Measurements from ENCODE around the gene ENKD1. TPM values are rescaled to one million over a fixed set of nuclear protein-coding genes. Genes with fewer than 3 reads are reported as not detected.

The ENKD1 gene
- total and polyA plus RNA-seq, 2 experiments from 2014 or later, result 10.2 to 16.0 TPM

DNA sequence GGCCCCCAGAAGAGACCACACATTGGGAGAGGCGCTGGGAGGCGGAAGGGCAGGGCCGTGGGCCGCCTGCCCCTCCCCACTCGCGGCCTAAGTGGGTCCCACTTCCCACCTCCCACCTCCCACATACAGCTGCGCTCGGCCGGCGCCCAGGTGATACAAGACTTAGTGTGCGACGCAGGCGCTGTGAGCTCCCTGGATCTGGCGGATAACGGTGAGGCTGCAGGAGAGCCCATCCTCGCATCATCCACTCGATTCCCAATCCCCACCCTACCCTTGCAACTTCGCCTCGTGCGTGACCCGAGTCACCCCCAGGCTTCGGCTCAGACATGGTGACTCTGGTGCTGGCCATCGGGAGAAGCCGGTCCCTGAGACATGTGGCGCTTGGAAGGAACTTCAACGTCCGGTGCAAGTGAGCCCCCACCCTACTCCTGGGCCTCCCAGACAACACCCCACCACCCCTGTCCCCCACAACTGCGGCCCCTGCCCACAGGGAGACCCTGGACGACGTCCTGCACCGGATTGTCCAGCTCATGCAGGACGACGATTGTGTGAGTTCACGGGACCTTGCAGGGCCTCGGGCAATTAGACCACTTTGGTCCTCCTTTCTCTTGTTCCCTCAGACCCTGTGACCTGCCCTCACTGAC, 17.7 kb downstream of the ENKD1 start:
- no peak overlapping the region for H3K4me2 ChIP-seq
- DNase-seq (ENCODE audit: low spot score), result no peak
- H3K9me2 ChIP-seq (replicated peaks; ENCODE audit: insufficient read depth), result no peaks in the 10 kb centered on the region
- H3K9me3 ChIP-seq (ENCODE audit: low read depth), result no peaks in the 10 kb centered on the region
- H4K20me1 ChIP-seq (ENCODE audit: insufficient read depth, poor library complexity, severe bottlenecking), result no peaks in the 10 kb centered on the region
- H3K4me1 ChIP-seq (ENCODE audit: insufficient read depth), result peaks cover 7% of the 10 kb centered on the region
- no peaks in the 10 kb centered on the region for H3K36me3 ChIP-seq (replicated peaks; ENCODE audit: insufficient read depth, low read depth)
- WGBS (ENCODE audit: low lambda C conversion rate, missing lambda C conversion rate), result 90% methylated on average over 32 of the region's 35 CpGs
- no peak overlapping the region for H3K27ac ChIP-seq
- H3K27me3 ChIP-seq, result peaks cover 44% of the 10 kb centered on the region
- TF ChIP-seq EZH2 (IDR thresholded peaks at IDR 0.05; ENCODE audit: borderline replicate concordance), result no peak
- no peak for TF ChIP-seq EZH2phosphoT487 (IDR thresholded peaks at IDR 0.05; ENCODE audit: low read depth, severe bottlenecking, unreplicated experiment)
- TF ChIP-seq, protein P1, sequence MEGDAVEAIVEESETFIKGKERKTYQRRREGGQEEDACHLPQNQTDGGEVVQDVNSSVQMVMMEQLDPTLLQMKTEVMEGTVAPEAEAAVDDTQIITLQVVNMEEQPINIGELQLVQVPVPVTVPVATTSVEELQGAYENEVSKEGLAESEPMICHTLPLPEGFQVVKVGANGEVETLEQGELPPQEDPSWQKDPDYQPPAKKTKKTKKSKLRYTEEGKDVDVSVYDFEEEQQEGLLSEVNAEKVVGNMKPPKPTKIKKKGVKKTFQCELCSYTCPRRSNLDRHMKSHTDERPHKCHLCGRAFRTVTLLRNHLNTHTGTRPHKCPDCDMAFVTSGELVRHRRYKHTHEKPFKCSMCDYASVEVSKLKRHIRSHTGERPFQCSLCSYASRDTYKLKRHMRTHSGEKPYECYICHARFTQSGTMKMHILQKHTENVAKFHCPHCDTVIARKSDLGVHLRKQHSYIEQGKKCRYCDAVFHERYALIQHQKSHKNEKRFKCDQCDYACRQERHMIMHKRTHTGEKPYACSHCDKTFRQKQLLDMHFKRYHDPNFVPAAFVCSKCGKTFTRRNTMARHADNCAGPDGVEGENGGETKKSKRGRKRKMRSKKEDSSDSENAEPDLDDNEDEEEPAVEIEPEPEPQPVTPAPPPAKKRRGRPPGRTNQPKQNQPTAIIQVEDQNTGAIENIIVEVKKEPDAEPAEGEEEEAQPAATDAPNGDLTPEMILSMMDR (IDR thresholded peaks at IDR 0.05; ENCODE audit: poor library complexity), result no peak
- no peak overlapping the region for H2AFZ ChIP-seq
- H3K4me3 ChIP-seq, result no peak overlapping the region
- no peaks in the 10 kb centered on the region for H3K79me2 ChIP-seq

DNA sequence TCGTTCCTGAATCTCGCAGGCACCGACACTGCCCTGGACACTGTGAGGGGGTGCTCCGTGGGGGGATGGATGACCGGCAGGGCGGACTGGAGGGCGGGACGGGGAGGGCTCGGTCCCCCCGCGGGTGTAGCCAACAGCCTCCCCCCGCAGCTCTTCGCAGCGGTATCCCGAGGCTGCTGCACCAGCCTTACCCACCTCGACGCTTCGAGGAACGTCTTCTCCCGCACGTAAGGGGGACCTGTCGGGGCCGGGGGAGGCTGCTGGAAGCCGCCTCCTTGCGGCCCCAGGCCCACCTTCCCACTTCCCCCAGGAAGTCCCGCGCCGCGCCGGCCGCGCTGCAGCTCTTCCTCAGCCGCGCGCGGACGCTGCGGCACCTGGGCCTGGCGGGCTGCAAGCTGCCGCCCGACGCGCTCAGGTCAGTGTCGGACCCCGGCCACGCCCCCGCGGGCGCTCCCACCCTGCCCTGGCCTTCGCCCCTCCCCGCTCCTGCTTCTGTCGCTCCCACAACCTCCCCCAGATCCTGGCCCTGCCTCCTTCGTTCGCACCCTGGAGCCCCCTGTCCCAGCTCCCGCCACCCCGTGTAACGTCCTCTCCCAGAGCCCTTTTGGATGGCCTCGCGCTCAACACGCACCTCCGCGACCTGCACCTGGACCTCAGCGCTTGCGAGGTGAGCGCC, 18.3 kb downstream of the ENKD1 start:
- Histone ChIP-seq H3K36me3 (replicated peaks; ENCODE audit: insufficient read depth, low read depth) (no peaks in the 10 kb centered on the region), H2AFZ (no peak overlapping the region), H3K4me1 (ENCODE audit: insufficient read depth) (peaks cover 1% of the 10 kb centered on the region), H3K27ac (no peak overlapping the region), H3K4me2 (no peak overlapping the region), H3K27me3 (peaks cover 37% of the 10 kb centered on the region), H3K9me3 (ENCODE audit: low read depth) (no peaks in the 10 kb centered on the region), H4K20me1 (ENCODE audit: insufficient read depth, poor library complexity, severe bottlenecking) (no peaks in the 10 kb centered on the region), H3K9me2 (replicated peaks; ENCODE audit: insufficient read depth) (no peaks in the 10 kb centered on the region), H3K79me2 (no peaks in the 10 kb centered on the region), H3K4me3 (no peak overlapping the region)
- no peak for DNase-seq (ENCODE audit: low spot score)
- WGBS (ENCODE audit: low lambda C conversion rate, missing lambda C conversion rate), result 85% methylated on average over 27 of the region's 65 CpGs
- TF ChIP-seq EZH2phosphoT487 (IDR thresholded peaks at IDR 0.05; ENCODE audit: low read depth, severe bottlenecking, unreplicated experiment) (no peak), EZH2 (IDR thresholded peaks at IDR 0.05; ENCODE audit: borderline replicate concordance) (no peak)
- TF ChIP-seq, protein P1 (IDR thresholded peaks at IDR 0.05; ENCODE audit: poor library complexity), result no peak

DNA sequence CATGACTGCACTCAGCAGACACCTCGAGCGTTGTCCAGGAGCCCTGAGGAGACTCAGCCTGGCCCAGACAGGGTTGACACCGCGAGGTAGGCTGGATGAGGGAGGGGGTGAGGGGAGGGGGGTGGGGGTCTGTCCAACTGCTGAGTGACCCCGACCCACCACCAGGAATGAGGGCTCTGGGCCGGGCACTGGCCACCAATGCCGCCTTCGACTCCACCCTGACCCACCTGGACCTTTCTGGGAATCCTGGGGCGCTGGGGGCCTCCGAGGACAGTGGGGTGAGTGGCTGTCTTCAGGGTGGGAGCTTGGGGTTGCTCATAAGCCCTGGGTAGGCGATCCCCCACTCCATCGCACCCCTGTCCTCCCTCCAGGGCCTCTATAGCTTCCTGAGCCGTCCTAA, 18.9 kb downstream of the ENKD1 start:
- peaks cover 36% of the 10 kb centered on the region for H3K27me3 ChIP-seq
- 90% methylated on average over 9 of the region's 13 CpGs for WGBS (ENCODE audit: low lambda C conversion rate, missing lambda C conversion rate)
- no peaks in the 10 kb centered on the region for H3K36me3 ChIP-seq (replicated peaks; ENCODE audit: insufficient read depth, low read depth)
- H3K79me2 ChIP-seq, result no peaks in the 10 kb centered on the region
- no peak overlapping the region for H3K4me3 ChIP-seq
- H3K4me2 ChIP-seq, result no peak overlapping the region
- H3K27ac ChIP-seq, result no peak overlapping the region
- H4K20me1 ChIP-seq (ENCODE audit: insufficient read depth, poor library complexity, severe bottlenecking), result no peaks in the 10 kb centered on the region
- peaks cover under 1% of the 10 kb centered on the region for H3K4me1 ChIP-seq (ENCODE audit: insufficient read depth)
- no peak overlapping the region for H2AFZ ChIP-seq
- no peak for TF ChIP-seq EZH2 (IDR thresholded peaks at IDR 0.05; ENCODE audit: borderline replicate concordance)
- TF ChIP-seq, protein P1 (IDR thresholded peaks at IDR 0.05; ENCODE audit: poor library complexity), result no peak
- TF ChIP-seq EZH2phosphoT487 (IDR thresholded peaks at IDR 0.05; ENCODE audit: low read depth, severe bottlenecking, unreplicated experiment), result no peak
- H3K9me3 ChIP-seq (ENCODE audit: low read depth), result no peaks in the 10 kb centered on the region
- DNase-seq (ENCODE audit: low spot score), result no peak
- H3K9me2 ChIP-seq (replicated peaks; ENCODE audit: insufficient read depth), result no peaks in the 10 kb centered on the region
